NCI-H2171 treated with DMSO at 0.1 percent for 48 hours (cell line): Measurements from ENCODE around the gene URI1.

Experiments used
- DNase-seq: peaks from one replicate; lab custom pipeline; 2025; lab: John Stamatoyannopoulos, UW

Gene URI1

DNA sequence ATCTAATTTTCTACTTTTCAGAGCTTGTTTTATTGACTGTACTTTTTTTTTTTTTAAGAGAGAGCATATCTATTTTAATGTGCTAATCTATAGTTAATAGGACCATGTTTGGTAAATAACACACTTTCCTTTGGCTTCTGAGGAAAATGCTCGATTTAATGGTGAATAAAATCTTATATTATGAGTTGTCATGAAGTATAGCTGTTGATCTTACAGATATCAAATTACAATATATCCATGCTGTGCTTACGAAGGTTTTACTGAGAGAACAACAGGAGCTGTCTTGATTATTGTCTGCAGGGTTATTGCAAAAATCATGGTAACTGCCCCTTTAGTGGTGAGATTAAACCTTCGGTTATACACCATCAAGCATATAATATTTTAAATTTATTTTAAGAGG is 29.6 kb downstream of the URI1 start:
- peak; percentile 41 for DNase-seq

DNA sequence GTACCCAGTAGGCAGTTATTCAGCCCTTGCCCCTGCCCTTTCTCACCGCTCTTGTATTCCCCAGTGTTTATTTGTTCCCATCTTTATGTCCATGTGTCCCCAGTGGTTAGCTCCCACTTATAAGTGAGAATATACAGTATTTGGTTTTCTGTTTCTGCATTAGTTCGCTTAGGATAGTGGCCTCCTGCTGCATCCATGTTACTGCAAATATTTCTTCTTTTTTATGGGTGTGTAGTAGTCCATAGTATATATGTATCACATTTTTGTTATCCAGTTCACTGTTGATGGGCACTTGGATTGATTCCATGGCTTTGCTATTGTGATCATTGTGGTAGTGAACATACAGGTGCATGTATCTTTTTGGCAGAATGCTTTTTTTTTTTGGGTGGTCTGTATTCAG is 32.7 kb downstream of the URI1 start:
- no peak for DNase-seq

DNA sequence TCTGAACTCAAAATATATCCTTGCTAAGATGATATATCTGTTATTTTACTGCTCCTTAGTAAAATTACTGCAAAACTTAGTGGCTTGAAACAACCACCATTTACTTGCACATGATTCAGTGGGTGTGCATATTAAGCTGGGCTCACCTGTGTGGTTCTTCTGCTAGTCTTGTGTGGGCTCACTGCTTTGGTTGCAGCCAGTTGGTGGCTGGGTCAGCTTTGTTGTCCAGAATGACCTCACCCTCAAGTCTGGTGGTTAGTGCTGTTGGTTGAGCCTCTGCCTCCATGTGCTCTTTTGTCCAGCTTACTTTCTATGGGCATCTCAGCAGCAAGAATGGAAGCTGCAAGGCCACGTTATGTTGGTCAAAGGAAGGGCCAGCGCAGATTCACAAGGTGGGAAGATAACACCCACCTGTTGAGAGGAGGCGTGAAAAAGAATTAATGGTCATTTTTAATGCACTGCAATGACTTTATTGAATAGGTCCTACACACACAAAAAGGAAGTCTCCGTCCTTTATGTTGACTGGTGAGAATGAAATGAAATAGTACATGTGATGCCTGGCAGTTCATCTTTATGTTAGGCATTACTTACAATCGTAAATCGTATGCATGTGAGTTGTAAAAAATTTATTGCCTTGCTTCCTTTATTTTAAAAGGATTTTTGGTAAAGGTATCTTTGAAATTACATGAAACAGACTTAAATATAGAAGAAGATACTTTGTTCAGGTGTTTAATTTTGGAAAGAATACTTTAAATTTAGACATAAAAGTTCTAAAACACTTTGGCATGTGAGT is 34.3 kb downstream of the URI1 start:
- DNase-seq, result no peak

DNA sequence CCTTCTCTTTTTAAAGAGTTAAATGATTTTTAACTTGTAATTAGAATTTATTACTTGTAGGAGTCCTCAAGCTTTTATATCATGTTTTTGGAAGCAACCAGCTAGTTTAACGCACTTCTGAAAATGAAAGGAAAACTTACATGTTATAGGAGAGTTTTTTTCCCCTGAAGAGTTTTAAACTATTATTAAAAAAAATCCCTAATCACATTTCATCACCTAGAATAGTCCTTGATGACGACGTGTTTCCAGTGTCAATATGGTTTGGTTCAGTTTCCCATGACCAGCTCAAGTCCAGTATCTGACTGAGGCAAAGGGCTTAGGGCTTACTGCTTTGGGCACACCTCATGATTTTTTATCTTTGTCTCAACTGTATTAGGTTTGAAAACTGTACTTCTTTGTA is 36.0 kb downstream of the URI1 start:
- DNase-seq, result no peak

DNA sequence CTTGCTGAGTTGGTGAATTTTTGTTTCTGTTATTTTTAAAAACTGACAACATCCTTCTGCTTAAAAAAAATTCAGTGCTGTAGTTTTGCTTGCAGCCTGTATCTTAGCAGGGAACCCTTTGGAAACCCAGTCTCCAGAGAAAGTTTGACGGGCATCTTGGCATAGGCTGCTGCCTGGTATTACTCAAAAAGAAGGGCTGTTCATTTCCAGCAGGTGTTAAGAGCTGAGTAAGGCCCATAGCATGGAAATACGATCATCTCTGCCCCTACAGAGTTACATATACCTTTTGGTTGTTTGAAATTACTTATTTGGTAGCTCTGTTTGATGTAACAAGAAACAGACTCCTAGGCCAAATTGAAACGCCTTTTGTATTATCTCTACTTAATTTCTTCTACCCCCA is 41.5 kb downstream of the URI1 start:
- peak; percentile 40 for DNase-seq

DNA sequence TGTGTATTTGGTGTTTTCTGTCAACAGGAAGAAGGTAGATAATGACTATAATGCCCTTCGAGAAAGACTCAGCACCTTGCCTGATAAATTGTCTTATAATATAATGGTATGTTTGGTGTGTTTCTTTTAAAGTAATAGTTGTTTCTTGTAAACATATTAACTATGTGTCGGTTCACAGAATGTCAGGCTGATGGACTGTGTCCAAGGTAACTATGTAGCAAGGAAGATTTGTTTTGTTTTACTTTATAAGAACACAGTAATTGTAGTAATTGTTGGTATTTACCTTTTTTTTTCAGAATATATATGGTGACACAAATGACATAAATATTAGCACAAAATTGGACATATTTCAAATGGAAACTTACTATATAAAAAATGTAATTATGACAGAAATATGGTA is 43.2 kb downstream of the URI1 start:
- no peak for DNase-seq

DNA sequence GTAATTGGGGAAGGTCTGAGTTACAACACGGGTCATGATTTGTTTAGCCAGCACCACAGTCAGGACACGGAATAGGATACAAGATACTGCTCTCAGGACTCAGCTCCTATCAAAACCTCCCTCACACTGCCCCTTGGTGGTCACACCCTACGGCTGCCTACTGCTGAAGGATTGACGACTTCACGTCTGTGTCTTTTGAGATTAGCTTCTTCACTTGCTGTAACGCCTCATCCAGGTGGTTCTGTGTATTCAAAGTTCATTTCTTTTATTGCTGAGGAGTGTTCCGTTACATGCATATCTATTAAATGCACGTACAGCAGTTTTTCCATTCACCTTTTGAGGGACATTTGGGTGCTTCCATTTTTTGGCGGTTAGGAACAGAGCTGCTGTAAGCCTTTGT is 46.3 kb downstream of the URI1 start:
- DNase-seq, result no peak

DNA sequence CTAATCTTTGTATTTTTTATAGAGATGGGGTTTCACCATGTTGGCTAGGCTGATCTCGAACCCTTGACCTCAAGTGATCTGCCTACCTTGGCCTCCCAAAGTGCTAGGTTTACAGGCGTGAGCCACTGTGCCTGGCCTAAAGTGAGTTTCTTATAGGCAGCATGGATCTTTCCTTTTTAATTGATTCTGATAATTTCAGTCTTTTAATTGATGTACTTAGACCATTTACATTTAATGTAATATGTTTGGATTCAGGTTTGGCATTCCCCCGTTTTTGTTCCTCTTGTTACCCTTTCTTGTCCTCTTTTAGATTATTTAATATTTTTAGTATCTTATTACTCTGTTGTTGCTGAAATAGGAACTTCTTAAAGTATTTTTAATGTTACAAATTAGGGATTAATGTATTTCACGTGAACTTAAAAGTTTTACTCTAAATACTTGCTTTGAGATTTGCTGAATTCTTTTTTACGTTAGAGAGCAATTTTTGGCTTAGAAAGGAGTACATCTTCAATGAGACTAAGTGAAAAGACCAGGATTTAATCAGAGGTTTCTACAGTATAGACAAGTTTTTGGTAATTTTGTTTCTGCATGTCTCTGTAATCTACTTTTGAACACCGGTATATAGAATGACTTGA is 50.3 kb downstream of the URI1 start:
- DNase-seq, result no peak

DNA sequence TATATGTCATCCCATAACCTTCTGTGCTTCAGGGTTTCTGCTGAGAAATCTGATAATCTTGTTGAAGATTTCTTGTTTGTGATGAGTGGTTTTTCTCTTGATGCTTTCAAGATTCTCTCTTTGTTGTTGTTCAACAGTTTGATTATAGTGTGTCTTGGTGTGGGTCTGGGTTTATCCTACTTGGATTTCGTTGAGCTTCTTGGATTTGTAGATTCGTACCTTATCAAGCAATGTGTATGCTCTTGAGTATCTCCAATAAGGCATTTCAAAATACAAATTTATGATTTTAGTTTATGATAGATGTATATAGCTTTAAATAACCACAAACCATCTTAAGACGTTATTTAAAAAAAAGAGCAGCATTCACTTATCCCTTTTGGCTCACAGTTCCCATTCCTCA is 57.5 kb downstream of the URI1 start:
- no peak for DNase-seq

DNA sequence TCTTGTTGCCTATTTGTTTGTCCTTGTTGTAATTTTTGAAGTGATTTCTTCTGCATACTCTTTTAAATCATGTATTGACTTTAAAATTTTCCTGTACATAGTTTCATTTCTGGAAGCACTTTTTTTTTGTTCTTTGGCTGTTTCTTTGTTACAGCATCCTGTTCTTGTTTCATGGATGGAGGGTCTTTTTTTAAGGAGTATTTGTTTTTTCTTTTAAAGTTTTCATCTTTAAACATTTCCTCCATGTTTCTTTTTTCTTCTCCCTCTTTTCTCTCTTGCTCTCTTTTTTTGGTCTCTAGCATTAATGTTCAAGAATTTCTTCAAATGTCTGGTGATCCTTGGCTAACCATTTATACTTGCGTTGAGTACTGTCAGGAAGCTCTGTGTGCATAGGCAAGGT is 58.8 kb downstream of the URI1 start:
- DNase-seq, result no peak

DNA sequence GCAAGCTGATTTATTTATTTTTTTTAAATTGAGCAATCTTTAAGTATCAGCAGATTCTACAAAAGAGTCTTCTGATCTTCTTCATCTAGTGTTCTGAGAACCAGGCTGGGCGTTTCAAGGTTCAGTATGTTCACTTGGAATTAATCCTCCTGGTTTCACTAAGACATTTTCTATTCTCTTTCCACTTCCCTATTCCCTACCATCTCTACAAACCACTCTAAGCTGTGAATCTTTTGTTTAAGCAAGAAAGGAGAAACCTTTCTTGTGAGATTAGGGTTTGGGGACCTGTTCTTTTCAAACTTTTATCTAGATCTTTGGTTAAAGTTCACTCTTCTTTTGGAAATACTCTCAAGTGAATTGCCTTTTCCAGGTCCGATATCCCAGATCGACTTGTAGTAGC is 59.3 kb downstream of the URI1 start:
- no peak for DNase-seq

DNA sequence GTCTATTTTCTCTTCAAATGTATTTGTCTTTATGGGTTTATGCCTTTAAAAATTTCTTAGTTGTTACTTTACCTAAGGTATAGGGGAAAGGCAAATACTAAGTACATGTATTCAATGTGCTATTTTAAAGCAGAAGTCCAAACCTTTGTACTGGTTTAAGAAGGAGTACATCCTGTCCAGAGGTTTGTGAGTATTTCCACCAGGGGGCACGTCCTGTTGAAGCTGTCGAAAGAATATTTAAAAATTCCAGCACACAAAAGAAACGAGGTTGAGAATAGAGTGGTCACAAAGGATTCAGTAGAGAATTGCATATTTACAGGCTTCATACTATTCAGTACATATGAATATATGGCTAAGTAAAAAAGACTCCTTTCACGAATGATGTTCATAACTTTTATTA is 59.8 kb downstream of the URI1 start:
- no peak for DNase-seq

DNA sequence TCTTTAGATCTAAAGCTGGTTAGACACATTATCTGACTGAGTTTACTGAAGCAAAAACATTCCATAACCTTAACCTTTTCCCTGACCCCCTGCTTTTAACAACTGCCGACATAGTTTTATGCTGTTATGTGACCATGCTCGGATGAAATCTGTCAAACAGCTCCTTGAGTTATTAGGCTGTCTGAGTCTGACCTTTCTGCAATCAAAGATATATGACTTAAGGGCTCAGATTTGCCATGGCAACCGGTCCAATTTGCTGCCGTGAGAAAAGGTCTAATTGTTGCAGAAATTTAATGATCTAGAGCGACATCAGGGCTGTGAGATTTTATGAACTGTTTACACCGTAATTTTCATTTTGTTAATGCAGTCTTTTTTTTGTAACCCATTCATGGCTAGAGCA is 61.8 kb downstream of the URI1 start:
- DNase-seq, result no peak

DNA sequence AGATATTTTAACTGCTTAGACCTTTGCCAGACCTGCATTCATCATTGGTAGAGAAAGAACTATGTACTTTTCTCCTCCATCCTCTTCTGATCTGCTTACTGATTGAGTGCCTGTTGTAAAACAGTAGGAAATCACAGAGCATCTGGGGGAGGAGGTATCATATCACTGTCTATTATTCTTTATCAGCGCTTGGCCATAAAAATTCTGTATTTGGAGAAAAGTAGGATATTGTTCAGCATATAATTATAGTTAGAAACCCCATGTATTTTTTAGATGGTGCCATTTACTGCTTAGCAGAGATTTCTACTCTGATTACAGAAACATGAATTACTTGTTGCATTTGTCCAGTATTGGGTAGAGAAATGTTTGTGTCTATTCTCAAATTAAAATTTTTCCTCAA is 62.4 kb downstream of the URI1 start:
- DNase-seq, result no peak

DNA sequence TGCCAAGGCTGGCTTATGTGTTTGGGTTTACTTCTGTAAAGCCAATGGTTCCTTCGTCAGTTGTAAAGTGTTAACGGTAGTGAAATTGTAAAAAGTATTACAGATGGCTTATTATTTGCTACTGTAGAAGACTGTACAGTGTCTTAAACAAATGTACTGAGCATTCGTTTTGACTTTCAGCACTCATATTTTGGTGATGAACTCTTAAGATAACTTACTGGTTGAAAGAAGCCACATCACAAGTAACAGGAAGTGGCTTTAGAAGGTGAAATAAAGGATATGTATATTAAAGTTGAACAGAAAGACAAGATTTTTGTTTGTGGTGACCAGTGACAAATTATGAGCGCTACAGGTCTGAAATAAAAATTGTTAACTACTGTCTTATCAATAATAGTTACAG is 64.2 kb downstream of the URI1 start:
- no peak for DNase-seq

DNA sequence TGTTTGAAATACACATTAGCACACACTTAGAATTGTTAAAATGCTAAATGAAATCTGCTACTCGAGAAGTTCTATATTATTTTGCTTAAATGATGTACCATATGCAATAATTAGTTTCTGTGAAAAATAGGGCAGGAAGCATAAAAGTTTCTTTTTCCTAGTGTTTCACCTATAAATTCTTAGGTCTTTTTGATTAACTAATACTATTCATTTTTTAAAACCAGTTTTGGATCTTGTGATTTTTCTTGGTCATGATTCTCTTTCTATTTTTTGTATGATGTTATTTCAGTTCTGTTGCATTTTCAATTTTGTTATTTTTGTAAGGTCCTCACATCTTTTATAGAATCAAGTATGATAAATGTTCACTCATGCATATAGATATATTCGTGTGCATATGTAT is 66.1 kb downstream of the URI1 start:
- DNase-seq, result no peak

DNA sequence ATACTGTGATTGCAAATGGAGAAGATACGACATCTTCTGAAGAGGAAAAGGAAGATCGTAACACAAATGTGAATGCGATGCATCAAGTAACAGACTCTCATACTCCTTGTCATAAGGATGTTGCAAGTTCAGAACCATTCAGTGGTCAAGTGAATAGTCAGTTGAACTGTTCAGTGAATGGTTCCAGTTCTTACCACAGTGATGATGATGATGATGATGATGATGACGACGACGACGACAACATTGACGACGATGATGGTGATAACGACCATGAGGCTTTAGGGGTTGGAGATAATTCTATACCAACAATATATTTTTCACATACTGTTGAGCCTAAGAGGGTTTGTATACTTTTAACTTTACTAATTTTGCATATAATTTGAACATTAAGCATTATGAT is 67.0 kb downstream of the URI1 start:
- DNase-seq, result no peak

DNA sequence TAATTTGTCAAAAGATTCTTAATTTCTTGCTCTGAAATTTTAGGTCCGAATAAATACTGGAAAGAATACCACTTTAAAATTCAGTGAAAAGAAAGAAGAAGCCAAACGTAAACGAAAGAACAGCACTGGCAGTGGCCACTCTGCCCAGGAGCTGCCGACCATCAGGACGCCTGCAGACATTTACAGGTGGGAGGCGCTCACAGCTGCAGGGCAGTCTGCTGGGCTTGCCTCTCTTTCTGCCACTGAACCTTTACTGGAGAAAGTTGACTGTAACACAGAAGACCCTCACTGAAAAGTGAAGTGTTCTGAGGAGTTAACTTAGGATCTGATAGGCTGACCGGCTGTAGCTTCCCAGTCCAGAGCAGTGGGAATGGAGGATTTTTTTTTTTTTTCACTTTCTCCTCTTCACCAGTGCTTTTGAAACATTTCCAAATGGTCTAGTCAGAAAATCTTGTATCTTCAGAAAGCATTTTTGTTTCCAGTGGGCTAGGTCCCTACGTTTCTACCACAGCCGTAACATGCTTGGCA is 69.1 kb downstream of the URI1 start:
- no peak for DNase-seq

DNA sequence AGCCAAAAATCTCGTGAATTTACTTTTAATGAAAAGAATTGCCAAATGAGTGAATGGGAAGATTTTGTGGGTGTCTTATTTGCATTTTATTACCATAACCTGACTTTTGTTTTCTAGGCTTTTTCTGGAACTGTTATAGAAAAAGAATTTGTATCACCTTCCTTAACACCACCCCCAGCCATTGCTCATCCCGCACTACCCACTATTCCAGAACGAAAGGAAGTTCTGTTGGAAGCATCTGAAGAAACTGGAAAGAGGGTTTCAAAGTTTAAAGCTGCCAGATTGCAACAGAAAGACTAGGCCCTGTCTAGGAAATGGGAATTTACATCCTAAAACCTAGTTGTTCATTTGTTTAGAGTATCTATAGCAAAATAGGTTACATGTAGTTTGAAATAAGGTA is 72.7 kb downstream of the URI1 start:
- no peak for DNase-seq

DNA sequence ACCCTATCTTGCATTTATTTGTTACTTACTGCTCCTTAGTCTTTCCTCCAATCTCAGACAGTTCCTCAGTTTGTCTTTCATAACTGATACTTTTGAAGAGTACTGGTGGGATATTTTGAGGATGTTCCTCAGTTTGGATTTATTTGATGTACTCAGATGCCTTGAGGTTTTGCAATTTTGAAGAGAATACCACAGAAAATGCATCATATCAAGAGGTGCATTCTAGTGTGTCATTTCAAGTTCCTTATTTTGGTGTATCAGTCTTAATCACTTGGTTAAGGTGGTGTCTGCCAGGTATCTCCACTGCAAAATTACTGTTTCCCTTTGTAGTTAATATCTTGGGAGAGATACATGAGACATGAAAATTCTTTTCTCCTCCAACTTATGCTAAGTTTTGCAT is 75.1 kb downstream of the URI1 start:
- no peak for DNase-seq

DNA sequence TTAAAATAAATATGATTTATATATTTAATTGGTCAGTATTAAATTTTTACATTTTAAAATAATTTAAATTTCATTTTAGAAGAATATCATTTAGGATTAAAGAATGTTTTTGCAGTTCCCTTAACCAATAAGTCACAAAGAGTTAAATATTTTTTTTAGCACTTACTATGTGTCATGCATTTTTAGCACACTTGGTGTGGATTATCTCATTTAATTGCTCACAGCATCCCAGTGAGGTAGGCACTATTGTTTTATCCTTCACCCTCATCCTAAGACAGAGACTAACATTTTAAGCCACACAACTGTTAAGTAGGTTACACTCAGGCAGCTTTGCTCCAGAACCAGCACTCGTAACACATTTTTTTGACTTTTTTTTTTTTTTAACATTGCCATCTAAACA is 78.2 kb downstream of the URI1 start:
- DNase-seq, result no peak

DNA sequence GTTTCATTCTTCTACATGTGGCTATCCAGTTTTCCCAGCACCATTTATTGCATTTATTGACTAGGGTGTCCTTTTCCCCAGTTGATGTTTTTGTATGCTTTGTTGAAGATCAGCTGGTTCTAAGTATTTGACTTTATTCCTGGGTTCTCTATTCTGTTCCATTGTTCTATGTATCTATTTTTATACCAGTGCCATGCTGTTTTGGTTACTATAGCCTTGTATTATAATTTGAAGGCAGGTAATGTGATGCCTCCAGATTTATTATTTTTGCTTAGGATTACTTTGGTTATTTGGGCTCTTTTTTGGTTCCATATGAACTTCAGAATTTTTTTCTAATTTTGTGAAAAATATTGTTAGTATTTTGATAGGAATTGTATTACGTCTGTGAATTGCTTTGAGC is 80.6 kb downstream of the URI1 start:
- DNase-seq, result no peak

DNA sequence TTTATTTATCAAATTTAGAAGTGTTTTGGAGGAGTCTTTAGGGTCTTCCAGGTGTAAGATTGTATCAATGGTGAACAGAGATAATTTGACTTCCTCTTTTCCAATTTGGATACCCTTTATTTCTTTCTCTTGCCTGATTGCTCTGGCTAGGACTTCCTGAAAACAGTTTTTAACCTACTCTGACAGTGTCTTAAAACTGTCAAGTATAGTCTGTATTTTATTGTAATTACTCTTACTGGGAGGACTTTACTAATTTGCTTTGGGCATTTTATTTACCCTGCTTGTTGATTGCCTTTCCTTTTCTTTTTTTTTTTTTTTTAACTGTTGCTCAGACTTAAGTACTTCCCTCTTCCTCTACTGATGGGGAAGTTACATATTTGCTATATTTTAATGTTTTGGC is 81.3 kb downstream of the URI1 start:
- DNase-seq, result no peak

DNA sequence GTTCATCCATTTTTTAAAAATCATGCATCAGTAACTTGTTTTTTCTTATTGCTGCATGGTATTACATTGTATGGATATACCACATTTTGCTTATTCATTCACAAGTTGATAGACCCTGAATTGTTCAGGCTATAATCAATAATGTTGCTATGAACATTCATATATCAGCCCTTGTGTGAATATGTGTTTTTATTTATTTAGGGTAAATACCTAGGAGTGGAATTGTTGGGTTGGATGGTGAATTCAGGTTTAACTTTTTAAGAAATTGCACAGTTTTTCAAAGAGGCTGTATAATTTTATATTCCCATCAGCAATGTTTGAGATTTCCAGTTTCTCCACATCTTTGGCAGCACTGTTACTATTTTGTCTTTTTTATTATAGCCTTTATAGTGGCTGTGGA is 82.1 kb downstream of the URI1 start:
- DNase-seq, result no peak
